AG09319 (cell line): ENCODE data around the gene WASF3.

Source experiments
- DNase-seq: peaks from one replicate; pipeline ENCODE4 v3.0.0-alpha.2; 2010; ENCODE audit warnings: low read depth; ENCODE audit errors: extremely low read depth
- TF ChIP-seq, protein P1 (sequence below): IDR thresholded peaks from 2 replicates; pipeline ENCODE4 v1.5.1; 2011; ENCODE audit warnings: low read depth, mild to moderate bottlenecking, inconsistent platforms, low read length, moderate library complexity

Gene WASF3

DNA sequence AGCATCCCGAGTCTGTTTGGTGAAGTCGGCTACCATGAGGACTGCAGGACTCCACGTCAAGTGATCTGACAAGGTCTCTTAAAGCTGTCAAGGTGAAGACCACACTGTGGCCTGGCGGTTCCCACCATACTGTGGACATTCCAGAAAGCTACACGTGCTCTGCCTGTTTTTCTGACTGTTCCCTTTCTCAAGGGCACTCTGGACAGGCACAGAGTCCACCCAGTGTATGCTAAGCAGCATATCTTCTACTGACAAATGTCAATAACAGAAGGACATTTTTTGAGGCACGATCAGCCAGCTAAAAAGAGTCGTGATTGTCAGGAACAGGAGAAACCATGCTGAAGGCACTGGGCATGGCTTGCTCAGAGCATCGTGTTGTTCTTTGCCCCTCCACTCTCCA, 12.8 kb upstream of the WASF3 start:
- TF ChIP-seq, protein P1, sequence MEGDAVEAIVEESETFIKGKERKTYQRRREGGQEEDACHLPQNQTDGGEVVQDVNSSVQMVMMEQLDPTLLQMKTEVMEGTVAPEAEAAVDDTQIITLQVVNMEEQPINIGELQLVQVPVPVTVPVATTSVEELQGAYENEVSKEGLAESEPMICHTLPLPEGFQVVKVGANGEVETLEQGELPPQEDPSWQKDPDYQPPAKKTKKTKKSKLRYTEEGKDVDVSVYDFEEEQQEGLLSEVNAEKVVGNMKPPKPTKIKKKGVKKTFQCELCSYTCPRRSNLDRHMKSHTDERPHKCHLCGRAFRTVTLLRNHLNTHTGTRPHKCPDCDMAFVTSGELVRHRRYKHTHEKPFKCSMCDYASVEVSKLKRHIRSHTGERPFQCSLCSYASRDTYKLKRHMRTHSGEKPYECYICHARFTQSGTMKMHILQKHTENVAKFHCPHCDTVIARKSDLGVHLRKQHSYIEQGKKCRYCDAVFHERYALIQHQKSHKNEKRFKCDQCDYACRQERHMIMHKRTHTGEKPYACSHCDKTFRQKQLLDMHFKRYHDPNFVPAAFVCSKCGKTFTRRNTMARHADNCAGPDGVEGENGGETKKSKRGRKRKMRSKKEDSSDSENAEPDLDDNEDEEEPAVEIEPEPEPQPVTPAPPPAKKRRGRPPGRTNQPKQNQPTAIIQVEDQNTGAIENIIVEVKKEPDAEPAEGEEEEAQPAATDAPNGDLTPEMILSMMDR, result no peak
- DNase-seq, result no peak

DNA sequence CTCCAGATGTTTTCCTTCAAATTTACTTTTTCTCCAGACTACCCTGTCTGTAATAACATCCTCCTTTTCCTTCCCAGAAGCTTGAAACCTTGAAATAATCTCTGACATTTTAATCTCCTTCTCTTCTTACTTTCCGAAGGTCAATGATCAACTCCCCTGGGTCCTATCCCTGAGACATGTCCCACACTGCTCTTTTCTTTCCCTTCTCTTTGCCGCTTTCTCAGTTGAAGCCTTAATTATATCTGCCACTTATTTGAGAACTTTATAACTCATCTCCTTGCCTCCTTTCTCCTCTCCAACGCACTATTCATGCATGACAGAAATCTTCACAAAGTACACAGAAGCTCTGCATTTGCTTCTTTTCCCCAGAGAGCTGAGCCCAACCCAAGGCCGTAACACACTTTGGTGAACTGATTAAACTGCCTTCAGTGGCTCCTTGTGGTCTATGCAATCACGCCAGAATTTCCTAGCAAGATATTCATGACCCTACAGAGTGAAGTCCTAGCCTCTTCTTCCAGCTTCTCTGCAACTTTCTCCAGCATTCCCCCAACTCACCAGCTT, 9.2 kb upstream of the WASF3 start:
- no peak for DNase-seq

DNA sequence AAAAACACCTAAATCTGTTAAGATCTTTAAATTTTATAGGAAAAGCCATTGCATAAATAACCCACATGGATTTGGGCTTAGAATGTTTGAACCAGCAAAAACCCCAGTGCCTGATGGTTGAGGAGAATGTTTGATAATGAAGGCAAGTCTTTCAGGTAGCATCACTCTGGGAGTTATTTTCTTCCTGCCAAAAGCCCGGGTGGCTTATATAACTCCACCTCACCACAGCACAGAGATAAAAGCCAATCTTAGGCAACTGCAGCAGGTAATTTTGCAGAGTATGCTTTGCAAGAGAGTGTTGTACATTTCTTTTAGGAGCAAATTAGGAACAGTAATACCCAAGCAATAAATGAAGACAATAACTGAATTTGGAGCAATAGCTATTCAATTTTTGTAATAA, 7.8 kb upstream of the WASF3 start:
- no peak for DNase-seq
- TF ChIP-seq, protein P1, result no peak

More for the DNA sequence above, 9.2 kb upstream of the WASF3 start:
- TF ChIP-seq, protein P1, result no peak

- no peak for DNase-seq
- TF ChIP-seq, protein P1, result no peak
These were observed 6.1 kb upstream of the WASF3 start for GRCh38 chr13:26551255-26551860.

DNA sequence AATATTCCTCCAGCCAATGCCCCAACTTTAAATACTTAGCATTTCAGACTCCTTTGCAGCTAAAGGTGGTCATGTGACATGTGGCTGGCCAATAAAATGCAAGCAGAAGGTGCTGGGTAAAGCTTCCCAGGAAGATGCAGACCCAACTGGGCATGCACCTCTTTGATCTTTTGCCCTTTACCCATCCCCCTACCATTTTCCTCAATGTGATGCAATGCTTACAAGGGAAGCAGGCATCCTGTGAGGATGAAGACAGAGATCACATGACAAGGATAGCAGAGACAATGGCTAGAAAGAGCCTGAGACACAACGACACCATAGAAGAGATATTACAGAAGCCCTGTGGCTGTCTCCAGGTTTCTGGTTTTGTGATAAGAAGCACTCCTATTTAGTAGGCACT, 2.1 kb upstream of the WASF3 start:
- DNase-seq, result no peak
- TF ChIP-seq, protein P1, result no peak

GRCh38 chr13:26557051-26557392, 461 bp upstream of the WASF3 start:
- no peak for DNase-seq

GRCh38 chr13:26558074-26558805, 757 bp downstream of the WASF3 start:
- TF ChIP-seq, protein P1, result no peak
- DNase-seq, result no peak

More at GRCh38 chr13:26557051-26557392, 461 bp upstream of the WASF3 start:
- TF ChIP-seq, protein P1, result no peak
